ENCODE measurements around the gene SLC35F3.

DNA sequence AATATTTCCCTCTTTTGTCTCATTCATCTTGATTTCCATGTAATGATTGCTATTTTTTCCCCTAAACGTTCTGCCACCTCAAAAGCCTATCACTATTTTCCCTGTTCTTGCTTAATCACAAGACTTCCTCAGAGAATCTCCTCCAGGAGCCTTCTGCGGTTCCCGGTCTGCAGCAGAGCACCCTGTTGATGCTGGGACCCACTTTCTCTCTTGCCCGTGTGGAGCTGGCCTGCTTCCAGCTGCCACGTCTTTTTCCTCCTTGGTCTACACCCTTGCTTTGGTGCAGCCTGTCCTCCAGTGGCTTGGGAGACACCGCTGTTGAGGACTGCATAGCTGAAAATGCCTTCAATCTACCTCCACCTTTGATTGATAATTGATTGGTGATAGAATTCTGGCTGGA, 398.8 kb downstream of the SLC35F3 start:
- TF ChIP-seq CTCF (IDR thresholded peaks at IDR 0.05; ENCODE audit: insufficient read depth, low read length, poor library complexity, severe bottlenecking) (no peak), EZH2phosphoT487 (conservative IDR thresholded peaks at IDR 0.05; ENCODE audit: low read length) (no peak)
